Endothelial cell of umbilical vein (primary cell): Measurements from ENCODE around the gene ARHGEF10L. TPM values are rescaled to one million over a fixed set of nuclear protein-coding genes. Genes with fewer than 3 reads are reported as not detected.

Source experiments
- BruUV-seq: library from RNA; stranded (reverse); fragments of 400-500 nt; replicated peaks from 2 replicates; lab custom pipeline; 2021; lab: Mats Ljungman, UMichigan
- CTCF ChIA-PET: fragments of 300-600, 350-600 bp; sonication (Branson Sonifier 250); formaldehyde crosslinking; loops from one replicate; lab custom pipeline; 2021; ENCODE audit warnings: antibody characterized with exemption, inconsistent platforms; lab: Charles Lee
- POLR2A ChIA-PET: fragments of 300-600, 350-600 bp; sonication (Branson Sonifier 250); formaldehyde crosslinking; loops from one replicate; lab custom pipeline; 2021; ENCODE audit warnings: antibody characterized with exemption, inconsistent platforms; lab: Charles Lee
- DNase-seq: peaks from one replicate; pipeline ENCODE4 v3.0.0-alpha.2; 2011; ENCODE audit warnings: low read depth, low spot score
- FAIRE-seq: peaks from 2 replicates; lab custom pipeline; 2011; peaks lifted over from hg19 to GRCh38; lab: Jason Lieb, UNC
- H2AFZ ChIP-seq: 2 replicates; pipeline ENCODE4 v1.6.0; 2012; ENCODE audit warnings: low read depth, low read length, control low read depth, inconsistent platforms
- H3K27ac ChIP-seq: 2 replicates; pipeline ENCODE4 v1.5.1; 2011; ENCODE audit warnings: low read depth, mild to moderate bottlenecking, control low read depth, low read length, moderate library complexity; ENCODE audit not compliant: insufficient read depth
- H3K27me3 ChIP-seq, 2 experiments: 2 replicates each; pipeline versions ENCODE4 v1.6.0 to v1.6.1; 2011; ENCODE audit warnings: low read length in 2 of 2, mixed read lengths in 1 of 2; ENCODE audit not compliant: control insufficient read depth in 2 of 2, insufficient read depth in 2 of 2
- H3K36me3 ChIP-seq, 2 experiments: 2 replicates in 1 of 2; 3 replicates in 1 of 2; pipeline ENCODE4 v1.5.1; 2011; ENCODE audit warnings: low read length in 2 of 2, mild to moderate bottlenecking in 1 of 2, moderate library complexity in 1 of 2; ENCODE audit not compliant: control insufficient read depth in 2 of 2, insufficient read depth in 2 of 2; ENCODE audit errors: extremely low read depth in 1 of 2
- H3K4me1 ChIP-seq: 3 replicates; pipeline ENCODE4 v1.5.1; 2011; ENCODE audit warnings: mild to moderate bottlenecking, low read length; ENCODE audit not compliant: control insufficient read depth, insufficient read depth; ENCODE audit errors: extremely low read depth
- H3K4me2 ChIP-seq: 2 replicates; pipeline ENCODE4 v1.6.1; 2011; ENCODE audit warnings: low read length, control low read depth, mixed read lengths; ENCODE audit not compliant: insufficient read depth
- H3K4me3 ChIP-seq, 3 experiments: fragments of 200-600 bp in 1 of 3; sonication (generic), shearing (Covaris generic) in 1 of 3; replicated peaks in 1 of 3; 2 replicates each; pipeline ENCODE4 v1.5.1; 2011 to 2016; ENCODE audit warnings: control low read depth in 3 of 3, low read length in 3 of 3, mild to moderate bottlenecking in 2 of 3, inconsistent platforms in 1 of 3, low read depth in 1 of 3, moderate library complexity in 1 of 3; ENCODE audit not compliant: insufficient read depth in 1 of 3
- H3K79me2 ChIP-seq: 2 replicates; pipeline ENCODE4 v1.6.0; 2012; ENCODE audit warnings: low read length, inconsistent platforms; ENCODE audit not compliant: control insufficient read depth, insufficient read depth
- H3K9ac ChIP-seq: replicated peaks from 2 replicates; pipeline ENCODE3; 2011; ENCODE audit warnings: low read length, control low read depth; ENCODE audit not compliant: insufficient read depth; ENCODE audit errors: extremely low read depth
- H3K9me1 ChIP-seq: replicated peaks from 3 replicates; pipeline ENCODE4 v1.6.0; 2011; ENCODE audit warnings: mild to moderate bottlenecking, low read length; ENCODE audit not compliant: control insufficient read depth, insufficient read depth; ENCODE audit errors: extremely low read depth
- H3K9me3 ChIP-seq: replicated peaks from 2 replicates; pipeline ENCODE4 v1.5.1; 2012; ENCODE audit warnings: low read length, inconsistent platforms; ENCODE audit not compliant: control insufficient read depth, insufficient read depth
- H4K20me1 ChIP-seq: replicated peaks from 2 replicates; pipeline ENCODE3; 2011; ENCODE audit warnings: mild to moderate bottlenecking, low read length; ENCODE audit not compliant: control insufficient read depth, insufficient read depth; ENCODE audit errors: extremely low read depth
- EZH2 ChIP-seq: IDR thresholded peaks from 2 replicates; pipeline ENCODE4 v1.6.1; 2012; ENCODE audit warnings: borderline replicate concordance, low read depth, mild to moderate bottlenecking, moderate library complexity, low read length, inconsistent platforms; ENCODE audit not compliant: severe bottlenecking
- FOS ChIP-seq: IDR thresholded peaks from 2 replicates; pipeline ENCODE4 v1.6.1; 2011; ENCODE audit warnings: mild to moderate bottlenecking, low read length, moderate library complexity, borderline replicate concordance; ENCODE audit not compliant: insufficient read depth
- GATA2 ChIP-seq: IDR thresholded peaks from 2 replicates; pipeline ENCODE4 v1.7.0; 2011; ENCODE audit warnings: low read depth, mild to moderate bottlenecking, moderate library complexity, mixed read lengths, low read length; ENCODE audit not compliant: insufficient read length, insufficient read depth
- JUN ChIP-seq: IDR thresholded peaks from 2 replicates; pipeline ENCODE4 v1.6.1; 2011; ENCODE audit warnings: borderline replicate concordance, low read depth; ENCODE audit not compliant: insufficient read length, insufficient read depth
- MYC ChIP-seq: IDR thresholded peaks from one replicate; pipeline ENCODE4 v1.6.1; 2011; ENCODE audit warnings: mild to moderate bottlenecking, low read depth, low read length
- POLR2A ChIP-seq: IDR thresholded peaks from 2 replicates; pipeline ENCODE4 v1.6.1; 2012; ENCODE audit warnings: low read depth, mild to moderate bottlenecking, control low read depth, low read length
- POLR2AphosphoS5 ChIP-seq: IDR thresholded peaks from 2 replicates; pipeline ENCODE4 v1.6.1; 2012; ENCODE audit warnings: low read depth, mild to moderate bottlenecking, control low read depth, low read length, moderate library complexity; ENCODE audit not compliant: insufficient read depth
- dilution Hi-C: fragments of 300-500 bp; cut with MboI; formaldehyde crosslinking; loops from one replicate; pipeline ENCODE4 v1.15.0; 2019; ENCODE audit warnings: low sequenced_read_pairs; ENCODE audit not compliant: extremely low pct_ligation_motif_present
- intact Hi-C: fragments of 100-400 bp; cut with micrococcal nuclease; formaldehyde crosslinking; loops from one replicate; pipeline ENCODE4 v1.10.0; 2022
- polyA plus RNA-seq, 4 experiments: library from polyadenylated mRNA; depleted of rRNA in 3 of 4; stranded (reverse) in 3 of 4; unstranded in 1 of 4; fragments of >200 nt; gene quantifications; 2 replicates each; pipeline versions ENCODE4 v1.2.1 to v1.2.3, GENCODE V29; 2011 to 2012; ENCODE audit warnings: missing spikeins in 1 of 4
- total RNA-seq: library from RNA; stranded (reverse); gene quantifications from 2 replicates; pipeline ENCODE4 v1.2.3, GENCODE V29; 2021
- TF ChIP-seq, protein P1 (sequence below): IDR thresholded peaks from 2 replicates; pipeline ENCODE4 v1.6.1; 2011; ENCODE audit not compliant: insufficient read depth, insufficient read length
- TF ChIP-seq, protein P2 (sequence below), 2 donors: IDR thresholded peaks; 1 replicate in 1 of 2; 2 replicates in 1 of 2; pipeline ENCODE4 v1.5.1; 2011; ENCODE audit warnings: low read length in 2 of 2, mild to moderate bottlenecking in 2 of 2, moderate library complexity in 2 of 2, control low read depth in 1 of 2, inconsistent platforms in 1 of 2, low read depth in 1 of 2; ENCODE audit not compliant: insufficient read depth in 1 of 2; ENCODE audit errors: extremely low read depth in 1 of 2

The ARHGEF10L gene
- total and polyA plus RNA-seq, 2 donors (not counting 3 experiments of a cell fraction or from before 2014, with no cell fraction given), result 1.9 to 5.2 TPM

DNA sequence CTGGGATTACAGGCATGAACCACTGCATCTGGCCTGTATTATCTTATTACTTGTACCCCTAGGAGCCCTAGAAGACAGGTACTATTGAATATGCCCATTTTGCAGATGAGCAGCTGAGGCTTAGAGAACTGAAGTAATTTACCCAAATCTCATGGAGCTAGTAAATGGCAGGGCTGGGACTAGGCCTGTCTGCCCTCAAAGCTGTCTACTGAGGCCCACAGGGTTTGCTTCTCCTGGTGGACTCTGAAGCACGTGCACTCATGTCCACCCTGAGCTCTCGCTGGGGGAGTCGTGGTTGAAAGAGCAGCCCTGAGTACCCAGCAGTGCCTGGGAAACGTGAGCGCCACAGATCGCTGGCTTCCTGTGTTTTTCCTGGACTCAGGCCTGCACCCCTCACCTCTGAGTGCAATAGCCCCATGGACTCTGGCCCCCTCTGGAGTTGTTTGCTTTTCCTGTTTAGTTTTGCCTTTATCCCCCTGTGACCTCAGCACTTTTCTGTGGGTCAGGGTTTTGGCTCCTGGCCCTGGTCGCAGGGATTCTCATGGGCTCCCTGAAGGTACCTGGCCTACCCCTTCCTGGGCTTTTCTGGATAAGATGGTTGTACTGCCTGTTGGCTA lies 52.4 kb downstream of the ARHGEF10L start:
- no peak for FAIRE-seq
- TF ChIP-seq FOS, result no peak
- TF ChIP-seq JUN, result no peak
- no peak for TF ChIP-seq POLR2AphosphoS5
- TF ChIP-seq MYC, result no peak

DNA sequence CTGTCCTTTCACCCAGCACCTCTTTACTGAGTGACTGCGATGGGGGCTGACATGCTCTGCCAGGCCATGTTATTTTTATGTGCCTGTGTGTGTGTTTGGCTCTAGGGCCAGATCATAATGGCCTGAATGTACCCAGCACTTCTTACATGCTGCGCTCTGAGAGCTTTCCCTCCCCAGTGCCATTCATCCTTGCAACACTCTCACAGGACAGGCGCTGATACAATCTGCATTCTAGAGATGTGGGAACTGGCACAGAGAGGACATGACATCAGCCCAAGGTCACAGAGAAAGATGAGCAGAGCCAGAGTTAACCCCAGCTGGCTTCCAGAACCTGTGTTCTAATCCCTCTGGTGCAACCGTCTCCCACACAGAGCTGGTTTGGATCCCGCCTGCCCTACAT lies 54.5 kb downstream of the ARHGEF10L start:
- CTCF ChIA-PET, result no interaction called here
- DNase-seq, result no peak

More for the DNA sequence above, 52.4 kb downstream of the ARHGEF10L start:
- Histone ChIP-seq H3K27me3 (no peaks in the 10 kb centered on the region), H3K79me2 (no peaks in the 10 kb centered on the region), H3K4me2 (no peak overlapping the region), H3K36me3 (no peaks in the 10 kb centered on the region), H2AFZ (no peak overlapping the region), H3K9me3 (no peaks in the 10 kb centered on the region), H3K27ac (no peak overlapping the region), H3K4me3 (no peak overlapping the region), H3K9me1 (no peaks in the 10 kb centered on the region), H4K20me1 (no peaks in the 10 kb centered on the region), H3K4me1 (no peaks in the 10 kb centered on the region), H3K9ac (no peak overlapping the region)
- POLR2A ChIA-PET, result interaction anchor here (0.7 kb wide), 1 partner anchor 13 kb away, joined by 4 read pairs; no protein-coding TSS in a partner anchor
- dilution Hi-C loops, result no loop called here
- intact Hi-C loops, result no loop called here
- no TSS peak for BruUV-seq
- no peak for DNase-seq
- CTCF ChIA-PET, result interaction anchor here (1.0 kb wide), 1 partner anchor 15 kb away, joined by 4 read pairs; no protein-coding TSS in a partner anchor

More for the DNA sequence above, 54.5 kb downstream of the ARHGEF10L start:
- Histone ChIP-seq H3K36me3 (no peaks in the 10 kb centered on the region), H3K4me2 (no peak overlapping the region), H3K9ac (no peak overlapping the region), H3K4me3 (no peak overlapping the region), H3K27ac (no peak overlapping the region), H3K27me3 (no peaks in the 10 kb centered on the region), H4K20me1 (no peaks in the 10 kb centered on the region), H3K9me3 (no peaks in the 10 kb centered on the region), H2AFZ (no peak overlapping the region), H3K4me1 (no peaks in the 10 kb centered on the region), H3K79me2 (no peaks in the 10 kb centered on the region), H3K9me1 (no peaks in the 10 kb centered on the region)
- dilution Hi-C loops (no loop called here), intact Hi-C loops (no loop called here)
- TF ChIP-seq, protein P1, sequence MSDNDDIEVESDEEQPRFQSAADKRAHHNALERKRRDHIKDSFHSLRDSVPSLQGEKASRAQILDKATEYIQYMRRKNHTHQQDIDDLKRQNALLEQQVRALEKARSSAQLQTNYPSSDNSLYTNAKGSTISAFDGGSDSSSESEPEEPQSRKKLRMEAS, result no peak
- TF ChIP-seq MYC (no peak), JUN (no peak), FOS (no peak), EZH2 (no peak), POLR2AphosphoS5 (no peak), GATA2 (no peak), POLR2A (no peak)
- TF ChIP-seq, protein P2, sequence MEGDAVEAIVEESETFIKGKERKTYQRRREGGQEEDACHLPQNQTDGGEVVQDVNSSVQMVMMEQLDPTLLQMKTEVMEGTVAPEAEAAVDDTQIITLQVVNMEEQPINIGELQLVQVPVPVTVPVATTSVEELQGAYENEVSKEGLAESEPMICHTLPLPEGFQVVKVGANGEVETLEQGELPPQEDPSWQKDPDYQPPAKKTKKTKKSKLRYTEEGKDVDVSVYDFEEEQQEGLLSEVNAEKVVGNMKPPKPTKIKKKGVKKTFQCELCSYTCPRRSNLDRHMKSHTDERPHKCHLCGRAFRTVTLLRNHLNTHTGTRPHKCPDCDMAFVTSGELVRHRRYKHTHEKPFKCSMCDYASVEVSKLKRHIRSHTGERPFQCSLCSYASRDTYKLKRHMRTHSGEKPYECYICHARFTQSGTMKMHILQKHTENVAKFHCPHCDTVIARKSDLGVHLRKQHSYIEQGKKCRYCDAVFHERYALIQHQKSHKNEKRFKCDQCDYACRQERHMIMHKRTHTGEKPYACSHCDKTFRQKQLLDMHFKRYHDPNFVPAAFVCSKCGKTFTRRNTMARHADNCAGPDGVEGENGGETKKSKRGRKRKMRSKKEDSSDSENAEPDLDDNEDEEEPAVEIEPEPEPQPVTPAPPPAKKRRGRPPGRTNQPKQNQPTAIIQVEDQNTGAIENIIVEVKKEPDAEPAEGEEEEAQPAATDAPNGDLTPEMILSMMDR (IDR thresholded peaks at IDR 0.05; ENCODE audit: extremely low read depth in 1 of 2, insufficient read depth in 1 of 2, low read depth in 1 of 2, low read length in 2 of 2), result no peak
- POLR2A ChIA-PET, result no interaction called here
- FAIRE-seq, result no peak
- no TSS peak for BruUV-seq
